ENCODE measurements around the gene MTARC2.

- TF ChIP-seq POLR2AphosphoS5 (IDR thresholded peaks at IDR 0.05) = no peak
- no peak for TF ChIP-seq CTCF (IDR thresholded peaks at IDR 0.05 in 8 of 11, conservative IDR thresholded peaks at IDR 0.05 in 3 of 11)
- TF ChIP-seq POLR2A (IDR thresholded peaks at IDR 0.05) = no peak
Observed at GRCh38 chr1:220705782-220706181, 42.3 kb upstream of the MTARC2 start.

Measured in spleen (tissue), 7 donors.